ENCODE measurements around the gene MOCS1.

The MOCS1 gene

GRCh38 chr6:39859025-39859424, 75.2 kb downstream of the MOCS1 start:
- DNase-seq (ENCODE audit: low read depth): no peak
- H3K4me3 ChIP-seq (replicated peaks; ENCODE audit: low read depth, low read length): no peak overlapping the region
- no peak for TF ChIP-seq CTCF (IDR thresholded peaks at IDR 0.05; ENCODE audit: low read length, missing control alignments)

- H3K4me3 ChIP-seq (replicated peaks; ENCODE audit: low read depth, low read length): no peak overlapping the region
- no peak for DNase-seq (ENCODE audit: low read depth)
- no peak for TF ChIP-seq CTCF (IDR thresholded peaks at IDR 0.05; ENCODE audit: low read length, missing control alignments)
Observed at GRCh38 chr6:39855356-39855995, 78.8 kb downstream of the MOCS1 start.

All from fibroblast of pulmonary artery (primary cell).